Activated T-cell treated with anti-CD3 and anti-CD28 coated beads, Interleukin-2, amount 50 U/mL, for 4 hours (primary cell): ENCODE measurements around the gene TFDP1. TPM values are rescaled to one million over a fixed set of nuclear protein-coding genes. Genes with fewer than 3 reads are reported as not detected.
A peak's percentile ranks its signal among the peaks of the same experiment; 100 is the strongest.

ENCODE experiments used
- ATAC-seq, 2 donors: fragments of 200-7000 bp; cut with Tn5 transposase; one replicate each; pipeline ENCODE4 v1.10.0; 2021
- DNase-seq: peaks from one replicate; pipeline ENCODE4 v3.0.0-alpha.2; 2020
- H3K27me3 Mint-ChIP-seq: one replicate; pipeline ENCODE4 v1.8.0; 2021; ENCODE audit warnings: low read depth, mixed read lengths
- H3K36me3 Mint-ChIP-seq: one replicate; pipeline ENCODE4 v1.8.0; 2022; ENCODE audit warnings: mixed read lengths; ENCODE audit not compliant: insufficient read depth
- H3K4me1 Mint-ChIP-seq: one replicate; pipeline ENCODE4 v1.8.0; 2021; ENCODE audit warnings: low read depth, mixed read lengths
- H3K4me3 Mint-ChIP-seq: one replicate; pipeline ENCODE4 v1.8.0; 2021; ENCODE audit warnings: mild to moderate bottlenecking, moderate library complexity, mixed read lengths
- H3K9me3 Mint-ChIP-seq: one replicate; pipeline ENCODE4 v1.8.0; 2021; ENCODE audit warnings: mixed read lengths
- total RNA-seq, 3 donors: library from RNA; stranded (reverse); gene quantifications; one replicate each; pipeline ENCODE4 v1.2.1, GENCODE V29; 2021

The TFDP1 gene
- total RNA-seq, 3 donors from 2014 or later, result 147 to 200 (median 172) TPM

DNA sequence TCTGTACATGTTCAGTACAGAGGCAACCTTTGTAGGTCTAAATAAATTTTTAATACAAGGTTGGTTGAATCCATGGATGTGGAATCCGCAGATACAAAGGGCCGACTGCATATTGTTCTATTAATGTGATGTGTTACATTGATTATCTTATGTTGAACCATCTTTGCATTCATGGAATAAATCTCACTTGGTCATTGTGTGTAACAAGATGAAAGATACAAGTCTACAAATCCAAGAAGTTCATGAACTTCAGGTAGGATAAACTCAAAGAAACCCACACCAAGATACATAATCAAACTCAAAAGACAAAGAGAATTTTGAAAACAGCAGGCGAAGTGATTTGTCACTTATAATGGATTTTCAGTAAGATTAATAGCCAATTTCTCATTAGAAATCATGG lies 8.0 kb upstream of the TFDP1 start:
- Mint-ChIP-seq H3K4me3 (no peak overlapping the region), H3K9me3 (peaks cover 19% of the 10 kb centered on the region), H3K4me1 (no peaks in the 10 kb centered on the region), H3K36me3 (no peaks in the 10 kb centered on the region), H3K27me3 (peaks cover 6% of the 10 kb centered on the region)
- ATAC-seq, result no peak
- DNase-seq, result no peak

GRCh38 chr13:113577881-113578435 lies 6.6 kb upstream of the TFDP1 start:
- Mint-ChIP-seq H3K9me3 (peaks cover 19% of the 10 kb centered on the region), H3K4me3 (no peak overlapping the region), H3K36me3 (no peaks in the 10 kb centered on the region), H3K27me3 (peaks cover 4% of the 10 kb centered on the region), H3K4me1 (no peaks in the 10 kb centered on the region)
- DNase-seq (no peak), ATAC-seq (no peak)

GRCh38 chr13:113579686-113580085 lies 4.9 kb upstream of the TFDP1 start:
- Mint-ChIP-seq H3K36me3 (no peaks in the 10 kb centered on the region), H3K9me3 (peaks cover 19% of the 10 kb centered on the region), H3K4me1 (peaks cover 2% of the 10 kb centered on the region), H3K27me3 (no peaks in the 10 kb centered on the region), H3K4me3 (no peak overlapping the region)
- DNase-seq, result no peak
- no peak for ATAC-seq

DNA sequence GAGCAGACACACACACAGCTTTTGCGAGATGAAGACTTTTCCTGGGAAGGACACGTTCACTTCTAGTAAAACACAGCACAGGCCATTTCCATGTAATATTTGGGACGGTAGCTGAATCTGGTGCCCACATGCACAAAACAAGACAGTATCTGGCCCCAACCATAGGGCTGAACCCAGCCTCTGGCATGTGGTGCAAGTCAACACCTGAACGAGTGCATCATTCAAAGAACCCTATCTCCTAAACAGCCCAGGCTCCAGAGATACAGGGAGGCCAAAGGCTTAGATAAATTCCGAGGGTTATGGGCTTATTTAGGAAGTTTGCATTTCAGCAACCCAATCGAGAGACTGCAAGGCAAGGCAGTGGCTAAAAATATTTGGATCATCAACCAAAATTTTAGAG lies 2.7 kb upstream of the TFDP1 start:
- Mint-ChIP-seq H3K27me3 (no peaks in the 10 kb centered on the region), H3K4me3 (no peak overlapping the region), H3K4me1 (peaks cover 17% of the 10 kb centered on the region), H3K9me3 (peaks cover 9% of the 10 kb centered on the region), H3K36me3 (peaks cover 9% of the 10 kb centered on the region)
- ATAC-seq (no peak), DNase-seq (no peak)

DNA sequence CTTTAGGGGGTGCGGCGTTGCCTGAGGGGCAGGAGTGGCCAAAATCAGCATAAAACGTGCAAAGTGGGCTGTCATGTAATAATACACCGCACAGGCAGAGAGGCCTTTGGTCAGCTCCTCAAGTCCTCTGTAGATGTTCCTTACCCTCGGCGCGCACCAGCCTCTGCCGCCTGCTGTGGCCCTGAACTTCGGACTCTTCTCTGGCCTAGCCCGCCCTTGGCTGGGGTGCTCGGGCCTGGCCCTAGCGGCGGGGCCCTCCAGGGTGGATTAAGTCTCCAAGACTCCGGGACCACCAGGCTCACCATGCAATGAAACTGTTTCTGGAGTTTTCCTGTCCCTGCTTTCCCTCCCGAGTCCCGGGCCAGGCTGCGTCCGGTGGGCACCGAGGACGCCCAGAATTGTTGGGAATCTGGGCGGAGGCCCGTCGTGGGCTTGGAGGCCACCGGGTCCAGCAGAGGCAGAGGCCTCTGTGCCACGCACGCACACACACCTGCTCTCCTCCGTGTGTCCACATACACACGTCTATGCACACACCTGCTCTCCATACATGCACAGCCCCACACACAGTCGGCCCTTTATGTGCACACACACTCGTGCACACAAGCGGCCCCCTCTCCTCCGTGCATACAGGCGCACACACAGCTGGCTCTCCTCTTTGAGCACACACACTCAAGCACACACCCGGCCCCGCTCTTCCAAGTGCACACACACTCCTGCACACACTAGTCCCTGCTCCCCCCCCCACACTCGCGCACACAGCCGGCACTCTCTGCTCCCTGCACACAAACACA lies 1.5 kb upstream of the TFDP1 start:
- H3K4me1 Mint-ChIP-seq, result peaks cover 23% of the 10 kb centered on the region
- peaks cover 9% of the 10 kb centered on the region for H3K36me3 Mint-ChIP-seq
- no peaks in the 10 kb centered on the region for H3K27me3 Mint-ChIP-seq
- DNase-seq, result no peak
- no peaks in the 10 kb centered on the region for H3K9me3 Mint-ChIP-seq
- peak overlapping the region; percentile 63 for H3K4me3 Mint-ChIP-seq
- ATAC-seq, result no peak

- no peaks in the 10 kb centered on the region for H3K9me3 Mint-ChIP-seq
- H3K4me1 Mint-ChIP-seq, result peaks cover 35% of the 10 kb centered on the region
- peak overlapping the region; percentile 87 for H3K4me3 Mint-ChIP-seq
- H3K27me3 Mint-ChIP-seq, result no peaks in the 10 kb centered on the region
- ATAC-seq, result peak; percentile 42
- peaks cover 16% of the 10 kb centered on the region for H3K36me3 Mint-ChIP-seq
- no peak for DNase-seq
Measured at GRCh38 chr13:113584870-113585671, 518 bp downstream of the TFDP1 start.

GRCh38 chr13:113585896-113586295 lies 1.3 kb downstream of the TFDP1 start:
- H3K36me3 Mint-ChIP-seq, result peaks cover 16% of the 10 kb centered on the region
- H3K9me3 Mint-ChIP-seq, result no peaks in the 10 kb centered on the region
- DNase-seq (no peak), ATAC-seq (no peak)
- H3K27me3 Mint-ChIP-seq, result no peaks in the 10 kb centered on the region
- H3K4me3 Mint-ChIP-seq, result peak overlapping the region; percentile 87
- peaks cover 36% of the 10 kb centered on the region for H3K4me1 Mint-ChIP-seq

DNA sequence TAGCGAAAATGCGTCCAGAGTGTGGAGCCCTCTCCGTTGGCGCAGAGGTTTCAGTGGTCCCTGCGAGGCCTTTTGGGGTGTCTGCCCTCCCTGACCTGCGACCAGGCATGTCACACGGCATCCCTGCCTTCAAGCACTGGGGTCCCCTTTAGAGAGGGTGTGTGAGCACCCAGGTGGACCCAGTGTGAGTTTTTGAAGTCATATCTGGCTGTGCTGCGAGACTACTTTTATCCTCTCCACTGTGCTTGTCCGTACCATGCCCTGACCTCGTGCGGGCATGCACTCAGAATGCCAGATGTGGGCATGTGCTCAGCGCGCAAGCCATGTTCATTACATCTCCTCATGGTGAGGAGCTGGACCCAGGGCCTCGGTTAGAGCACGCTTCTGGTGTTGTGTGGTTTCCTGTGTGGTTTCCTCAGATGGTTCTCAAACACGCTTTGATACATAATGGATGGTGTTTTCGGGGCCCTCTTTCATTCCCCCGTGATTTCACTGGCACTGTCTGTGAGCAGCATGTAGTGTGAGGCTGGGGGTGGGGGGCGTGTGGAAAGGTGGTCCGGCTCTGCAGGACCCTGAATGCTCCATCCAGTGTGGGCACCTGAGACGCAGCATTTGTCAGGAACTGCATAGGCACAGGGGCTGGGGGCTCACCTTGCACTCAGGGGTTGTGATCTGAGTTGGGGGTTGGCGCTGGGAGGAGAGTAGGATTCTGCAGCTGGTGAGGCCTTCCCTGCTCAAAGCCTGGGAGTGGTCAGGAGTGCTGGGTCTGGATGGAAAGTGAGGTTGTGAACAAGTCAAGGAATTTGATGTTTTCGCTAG lies 2.3 kb downstream of the TFDP1 start:
- Mint-ChIP-seq H3K27me3 (no peaks in the 10 kb centered on the region), H3K36me3 (peaks cover 21% of the 10 kb centered on the region), H3K9me3 (no peaks in the 10 kb centered on the region), H3K4me1 (peaks cover 39% of the 10 kb centered on the region), H3K4me3 (peak overlapping the region; percentile 87)
- ATAC-seq (no peak), DNase-seq (no peak)

DNA sequence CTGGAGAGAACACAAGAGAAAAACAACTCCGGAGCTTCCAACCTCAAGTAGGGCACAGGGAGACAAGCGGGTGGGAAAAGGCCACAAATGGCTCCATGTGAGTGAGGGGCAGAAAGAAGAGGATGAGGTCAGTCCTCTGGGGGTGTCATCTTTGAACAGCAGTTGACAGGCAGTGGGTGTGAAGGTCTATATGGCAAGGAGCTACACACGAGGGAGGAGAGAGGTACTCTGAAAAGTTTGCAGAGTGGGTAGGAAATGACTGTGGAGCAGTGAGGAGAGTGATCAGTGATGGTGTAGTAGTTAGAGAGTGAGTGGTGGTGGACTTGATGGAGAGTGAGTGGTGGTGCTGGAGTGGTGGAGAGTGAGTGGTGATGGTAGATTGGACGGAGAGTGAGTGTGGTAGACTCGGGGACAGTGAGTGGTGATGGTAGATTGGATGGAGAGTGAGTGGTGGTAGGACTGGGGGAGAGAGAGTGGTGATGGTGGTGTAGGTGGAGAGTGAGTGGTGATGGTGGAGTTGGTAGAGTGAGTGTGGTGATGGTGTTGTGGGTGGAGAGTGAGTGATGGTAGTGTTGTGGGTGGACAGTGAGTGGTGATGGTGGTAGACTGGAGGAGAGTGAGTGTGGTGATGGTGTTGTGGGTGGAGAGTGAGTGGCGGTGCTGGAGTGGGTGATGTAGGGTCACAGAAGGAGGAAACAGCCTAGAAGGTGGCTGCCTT lies 4.0 kb downstream of the TFDP1 start:
- Mint-ChIP-seq H3K27me3 (no peaks in the 10 kb centered on the region), H3K36me3 (peaks cover 21% of the 10 kb centered on the region), H3K4me3 (peak overlapping the region; percentile 0), H3K9me3 (no peaks in the 10 kb centered on the region), H3K4me1 (peaks cover 39% of the 10 kb centered on the region)
- DNase-seq (no peak), ATAC-seq (no peak)

DNA sequence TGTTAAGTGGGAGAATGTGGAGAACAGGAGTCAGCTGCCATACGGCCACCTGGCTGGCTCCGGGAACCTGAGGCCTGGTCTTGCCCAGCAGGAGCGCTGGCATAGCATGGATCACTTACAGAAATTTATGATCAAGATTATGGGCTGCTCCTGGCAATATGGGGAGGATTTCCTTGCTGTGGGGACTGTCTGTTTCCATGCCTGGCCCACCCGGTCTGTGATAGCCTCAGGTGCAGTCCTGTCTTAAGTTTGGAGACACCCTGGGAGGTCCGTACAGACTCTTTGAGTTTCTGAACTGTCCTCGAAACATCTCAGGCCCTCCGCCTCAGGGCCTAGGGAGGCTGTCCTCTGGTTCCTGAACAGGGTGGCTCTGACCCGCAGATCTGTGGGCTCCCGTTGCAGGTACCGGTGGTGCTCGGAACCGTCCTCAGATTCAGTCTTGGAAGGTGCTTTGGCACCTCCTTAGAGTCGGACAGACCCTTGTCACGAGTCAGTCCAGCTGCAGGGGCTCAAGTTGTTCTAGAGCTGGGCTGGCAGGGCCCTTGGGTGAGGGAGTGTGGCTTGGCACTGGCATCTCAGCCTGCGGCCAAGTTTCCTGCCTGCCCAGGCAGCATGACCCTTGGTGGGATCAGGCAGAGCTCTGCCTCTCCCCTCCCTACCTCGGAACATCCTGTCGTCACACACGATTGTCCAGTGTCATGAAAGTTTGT lies 4.9 kb downstream of the TFDP1 start:
- H3K36me3 Mint-ChIP-seq, result peaks cover 21% of the 10 kb centered on the region
- ATAC-seq, result no peak

DNA sequence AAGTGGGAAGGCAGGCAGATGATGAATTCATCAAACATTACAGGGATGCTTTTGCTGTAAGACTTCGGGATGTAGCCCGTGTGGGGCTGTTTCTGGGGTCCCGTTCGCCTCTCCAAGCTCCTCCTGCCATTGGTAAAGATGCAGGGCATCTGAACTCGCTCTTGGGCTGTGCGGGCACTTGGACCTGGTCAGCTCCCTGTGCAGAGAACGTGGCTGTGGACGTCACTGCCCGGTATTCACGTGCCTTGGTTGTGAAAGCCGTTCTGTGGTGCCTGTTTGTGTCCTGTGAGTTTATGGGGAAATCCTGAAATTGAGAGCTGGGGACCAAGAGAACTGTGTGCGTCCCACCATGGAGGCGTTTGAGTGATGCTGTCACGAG lies 5.4 kb downstream of the TFDP1 start:
- Mint-ChIP-seq H3K36me3 (peaks cover 24% of the 10 kb centered on the region), H3K9me3 (no peaks in the 10 kb centered on the region), H3K27me3 (no peaks in the 10 kb centered on the region), H3K4me1 (peaks cover 37% of the 10 kb centered on the region), H3K4me3 (no peak overlapping the region)
- DNase-seq (no peak), ATAC-seq (no peak)

More for the DNA sequence above, 4.9 kb downstream of the TFDP1 start:
- DNase-seq, result no peak
- Mint-ChIP-seq H3K27me3 (no peaks in the 10 kb centered on the region), H3K4me3 (no peak overlapping the region), H3K9me3 (no peaks in the 10 kb centered on the region), H3K4me1 (peaks cover 37% of the 10 kb centered on the region)

DNA sequence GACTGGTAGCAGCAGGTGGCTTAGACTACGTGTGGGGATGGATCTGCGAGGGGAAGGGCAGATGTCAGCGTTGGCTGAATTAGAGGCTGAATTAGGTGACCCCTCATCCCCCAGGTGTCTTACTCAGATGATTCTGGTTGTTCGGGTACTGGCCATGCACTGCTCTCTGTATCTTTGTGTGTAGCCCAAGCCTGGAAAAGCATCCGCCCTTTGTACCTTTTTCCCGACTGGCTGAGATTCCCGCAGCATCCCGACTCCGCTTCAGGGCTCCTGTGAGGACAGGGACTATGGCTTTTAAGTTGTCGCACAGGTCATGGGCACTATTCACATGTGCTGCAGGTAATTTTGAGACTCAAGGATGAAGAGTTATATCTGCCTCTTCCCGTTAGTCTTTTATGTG lies 7.2 kb downstream of the TFDP1 start:
- no peak overlapping the region for H3K4me3 Mint-ChIP-seq
- no peaks in the 10 kb centered on the region for H3K9me3 Mint-ChIP-seq
- peaks cover 23% of the 10 kb centered on the region for H3K4me1 Mint-ChIP-seq
- H3K36me3 Mint-ChIP-seq, result peaks cover 20% of the 10 kb centered on the region
- no peaks in the 10 kb centered on the region for H3K27me3 Mint-ChIP-seq
- DNase-seq (no peak), ATAC-seq (no peak)

GRCh38 chr13:113592571-113592970 lies 8.0 kb downstream of the TFDP1 start:
- H3K4me3 Mint-ChIP-seq, result no peak overlapping the region

More at GRCh38 chr13:113592571-113592970, 8.0 kb downstream of the TFDP1 start:
- Mint-ChIP-seq H3K27me3 (no peaks in the 10 kb centered on the region), H3K9me3 (no peaks in the 10 kb centered on the region), H3K4me1 (peaks cover 16% of the 10 kb centered on the region), H3K36me3 (peaks cover 21% of the 10 kb centered on the region)
- ATAC-seq (no peak), DNase-seq (no peak)
